PC-3 (cell line): Measurements from ENCODE around the gene ADM2. TPM values are rescaled to one million over a fixed set of nuclear protein-coding genes. Genes with fewer than 3 reads are reported as not detected.

Experiments used
- ATAC-seq: fragments of 200-7000 bp; cut with Tn5 transposase; 2 replicates; pipeline ENCODE4 v1.9.1; 2020; ENCODE audit warnings: mild to moderate bottlenecking, moderate library complexity
- BruUV-seq: library from RNA; stranded (reverse); fragments of 400-500 nt; replicated peaks from 2 replicates; lab custom pipeline; 2021; lab: Mats Ljungman, UMichigan
- CTCF ChIA-PET: fragments of 300-600 bp; sonication (Branson Sonifier 250); formaldehyde crosslinking; loops from one replicate; lab custom pipeline; 2022; ENCODE audit warnings: antibody characterized with exemption; lab: Charles Lee
- POLR2A ChIA-PET: fragments of 300-600 bp; sonication (Branson Sonifier 250); formaldehyde crosslinking; loops from one replicate; lab custom pipeline; 2022; ENCODE audit warnings: antibody characterized with exemption; ENCODE audit not compliant: unreplicated experiment; lab: Charles Lee
- DNase-seq: peaks from one replicate; pipeline ENCODE4 v3.0.0-alpha.2; 2015
- H2AFZ ChIP-seq: fragments of 300-600 bp; sonication (generic); 2 replicates; pipeline ENCODE4 v1.6.0; 2016; ENCODE audit warnings: antibody characterized with exemption, low read length
- H3F3A ChIP-seq: fragments of 300-600 bp; sonication (generic); one replicate; pipeline ENCODE4 v1.6.0; 2017; ENCODE audit warnings: antibody characterized with exemption, low read length, control low read depth, mild to moderate bottlenecking; ENCODE audit not compliant: unreplicated experiment
- H3K27ac ChIP-seq: fragments of 300-600 bp; sonication (generic); 2 replicates; pipeline ENCODE4 v1.5.1; 2016; ENCODE audit warnings: mild to moderate bottlenecking, low read length
- H3K27me3 ChIP-seq: fragments of 300-600 bp; sonication (generic); 2 replicates; pipeline ENCODE4 v1.6.1; 2016; ENCODE audit warnings: low read length, mixed read lengths
- H3K36me3 ChIP-seq: fragments of 300-600 bp; sonication (generic); 2 replicates; pipeline ENCODE4 v1.6.1; 2016; ENCODE audit warnings: low read depth, mixed run types, low read length, mixed read lengths
- H3K4me1 ChIP-seq: fragments of 300-600 bp; sonication (generic); 2 replicates; pipeline ENCODE4 v1.5.1; 2016; ENCODE audit warnings: low read length; ENCODE audit not compliant: insufficient read depth
- H3K4me2 ChIP-seq: fragments of 300-600 bp; sonication (generic); 2 replicates; pipeline ENCODE4 v1.6.0; 2016; ENCODE audit warnings: low read length
- H3K4me3 ChIP-seq: fragments of 300-600 bp; sonication (generic); 2 replicates; pipeline ENCODE4 v1.5.1; 2016; ENCODE audit warnings: mild to moderate bottlenecking, low read length, mixed read lengths
- H3K79me2 ChIP-seq: fragments of 300-600 bp; sonication (generic); 2 replicates; pipeline ENCODE4 v1.6.1; 2017; ENCODE audit warnings: low read length, mixed read lengths
- H3K9ac ChIP-seq: fragments of 300-600 bp; sonication (generic); 2 replicates; pipeline ENCODE4 v1.6.0; 2016; ENCODE audit warnings: mild to moderate bottlenecking, low read length
- H3K9me2 ChIP-seq: fragments of 300-600 bp; sonication (generic); replicated peaks from 2 replicates; pipeline ENCODE4 v1.6.1; 2016; ENCODE audit warnings: mixed run types, low read length, mixed read lengths
- H3K9me3 ChIP-seq: fragments of 300-600 bp; sonication (generic); 2 replicates; pipeline ENCODE4 v1.6.1; 2016; ENCODE audit warnings: low read length, mixed read lengths
- H4K20me1 ChIP-seq: fragments of 300-600 bp; sonication (generic); 2 replicates; pipeline ENCODE4 v1.6.1; 2016; ENCODE audit warnings: low read length, mixed read lengths
- CTCF ChIP-seq: fragments of 300-600 bp; sonication (generic); conservative IDR thresholded peaks from 2 replicates; pipeline ENCODE4 v1.5.1; 2017; ENCODE audit warnings: antibody characterized with exemption, low read depth, mild to moderate bottlenecking, low read length
- EZH2 ChIP-seq: fragments of 300-600 bp; sonication (generic); IDR thresholded peaks from one replicate; pipeline ENCODE4 v1.6.1; 2017; ENCODE audit warnings: antibody characterized with exemption, mild to moderate bottlenecking, low read length; ENCODE audit not compliant: unreplicated experiment
- EZH2phosphoT487 ChIP-seq: fragments of 300-600 bp; sonication (generic); IDR thresholded peaks from 2 replicates; pipeline ENCODE4 v1.6.1; 2018; ENCODE audit warnings: mild to moderate bottlenecking, antibody characterized with exemption, low read length, borderline replicate concordance
- intact Hi-C: fragments of 100-400 bp; cut with micrococcal nuclease; formaldehyde crosslinking; loops from 2 replicates; pipeline ENCODE4 v1.9.0; 2023
- total RNA-seq: library from RNA; depleted of rRNA; stranded (reverse); fragments of >200 nt; gene quantifications from 2 replicates; pipeline ENCODE4 v1.2.3, GENCODE V29; 2014

The ADM2 gene
- total RNA-seq, 1 experiment from 2014 or later, result 1.8 TPM

GRCh38 chr22:50461536-50461935, 19.8 kb upstream of the ADM2 start:
- TF ChIP-seq EZH2, result no peak
- TF ChIP-seq CTCF, result no peak
- TF ChIP-seq EZH2phosphoT487, result no peak
- Histone ChIP-seq H3K4me1 (no peaks in the 10 kb centered on the region), H3K27ac (no peak overlapping the region), H3K9ac (no peak overlapping the region), H3K36me3 (no peaks in the 10 kb centered on the region), H3K27me3 (no peaks in the 10 kb centered on the region), H3K9me2 (no peaks in the 10 kb centered on the region), H3K4me3 (no peak overlapping the region), H2AFZ (no peak overlapping the region), H3K9me3 (no peaks in the 10 kb centered on the region), H3F3A (no peaks in the 10 kb centered on the region), H4K20me1 (no peaks in the 10 kb centered on the region), H3K4me2 (no peak overlapping the region), H3K79me2 (no peaks in the 10 kb centered on the region)
- ChIA-PET POLR2A (no interaction called here), CTCF (no interaction called here)
- ATAC-seq, result no peak
- no peak for DNase-seq
- intact Hi-C loops, result no loop called here
- no TSS peak for BruUV-seq

- Histone ChIP-seq H3K4me3 (no peak overlapping the region), H3K9ac (no peak overlapping the region), H3K79me2 (no peaks in the 10 kb centered on the region), H3K4me2 (no peak overlapping the region), H2AFZ (no peak overlapping the region), H4K20me1 (no peaks in the 10 kb centered on the region), H3F3A (no peaks in the 10 kb centered on the region), H3K4me1 (no peaks in the 10 kb centered on the region), H3K36me3 (no peaks in the 10 kb centered on the region; the same call in 1 of the 2 replicates), H3K27ac (no peak overlapping the region), H3K27me3 (no peaks in the 10 kb centered on the region), H3K9me3 (no peaks in the 10 kb centered on the region), H3K9me2 (no peaks in the 10 kb centered on the region)
- POLR2A ChIA-PET, result no interaction called here
- CTCF ChIA-PET, result no interaction called here
- ATAC-seq (no peak), DNase-seq (no peak)
- BruUV-seq, result no TSS peak
- TF ChIP-seq CTCF (no peak), EZH2phosphoT487 (no peak), EZH2 (no peak)
- intact Hi-C loops, result no loop called here
Measured at GRCh38 chr22:50461979-50462540, 19.3 kb upstream of the ADM2 start.

- DNase-seq, result no peak
- POLR2A ChIA-PET, result no interaction called here
- H3F3A ChIP-seq, result no peaks in the 10 kb centered on the region
- no TSS peak for BruUV-seq
- H3K27ac ChIP-seq, result no peak overlapping the region
- no peak for TF ChIP-seq CTCF
- no peak for TF ChIP-seq EZH2
- TF ChIP-seq EZH2phosphoT487, result no peak
- H3K4me3 ChIP-seq, result no peak overlapping the region
- no peak overlapping the region for H2AFZ ChIP-seq
- no peak overlapping the region for H3K4me2 ChIP-seq
- H3K9ac ChIP-seq, result no peak overlapping the region
- no peak for ATAC-seq
- H3K9me2 ChIP-seq, result no peaks in the 10 kb centered on the region
- CTCF ChIA-PET, result no interaction called here
- H3K36me3 ChIP-seq, result no peaks in the 10 kb centered on the region; the same call in 1 of the 2 replicates
- no peaks in the 10 kb centered on the region; the same call in 1 of the 2 replicates for H3K79me2 ChIP-seq
- intact Hi-C loops, result no loop called here
- H3K9me3 ChIP-seq, result no peaks in the 10 kb centered on the region
- H4K20me1 ChIP-seq, result no peaks in the 10 kb centered on the region
- no peaks in the 10 kb centered on the region for H3K4me1 ChIP-seq
- H3K27me3 ChIP-seq, result no peaks in the 10 kb centered on the region
Measured at GRCh38 chr22:50463188-50463900, 18.0 kb upstream of the ADM2 start.
